ENCODE data around the gene FCRL5.

DNA sequence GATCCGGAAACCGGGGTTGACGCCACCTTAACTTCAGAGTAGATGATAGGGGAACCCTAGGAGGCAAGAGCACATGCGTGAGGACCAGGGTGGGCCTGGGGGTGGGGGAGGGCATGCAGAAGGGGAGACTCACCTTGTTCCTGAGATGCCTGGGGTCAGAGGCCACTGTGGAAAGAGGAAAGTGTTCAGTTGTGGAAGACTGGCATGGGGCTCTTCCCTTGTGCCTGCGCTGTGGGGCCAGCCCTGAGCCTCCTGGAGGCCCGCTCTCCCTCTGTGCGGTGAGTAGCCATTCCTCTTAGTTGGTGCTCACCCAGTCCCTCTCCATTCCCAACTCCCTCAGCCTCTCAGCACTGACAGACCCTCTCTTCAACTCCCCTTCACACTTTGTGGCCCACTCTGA lies 36.6 kb downstream of the FCRL5 start:
- no peak for TF ChIP-seq CTCF (IDR thresholded peaks at IDR 0.05)
- no peak for TF ChIP-seq POLR2AphosphoS5 (IDR thresholded peaks at IDR 0.05)

All from breast epithelium (tissue), 3 donors.